ENCODE measurements around the gene NNT. TPM values are rescaled to one million over a fixed set of nuclear protein-coding genes. Genes with fewer than 3 reads are reported as not detected.
"Not testable (repeated sequence)": the region's sequence is repeated elsewhere in the genome, so short reads cannot be mapped to it uniquely, and the experiment has no call there.

NNT gene
- total and polyA plus RNA-seq, 10 of the 15 experiments (the other 5 are each of a cell fraction or from before 2014, with no cell fraction given), result 20.8 to 73.1 (median 51.9) TPM

DNA sequence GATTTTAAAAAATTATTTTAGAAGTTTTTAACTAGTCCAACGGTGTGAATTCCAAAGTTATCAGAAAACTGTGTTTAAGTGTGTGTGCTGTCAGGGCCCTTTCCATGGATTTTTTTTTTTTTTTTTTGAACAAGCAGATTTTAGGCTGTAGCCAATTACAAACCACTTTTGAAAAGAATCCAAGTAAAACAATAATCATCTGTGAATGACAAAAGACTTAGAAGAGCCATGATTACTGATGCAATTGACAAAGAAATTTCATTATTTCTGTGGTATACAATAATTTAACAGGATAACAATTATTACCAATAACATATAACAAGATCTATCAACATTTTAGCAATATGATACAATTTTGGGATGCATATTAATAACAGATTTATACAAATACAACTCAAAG, 29.9 kb upstream of the NNT start (continued):
- TF ChIP-seq MYC (IDR thresholded peaks at IDR 0.05; ENCODE audit: insufficient read depth, insufficient read length, insufficient replicate concordance, low read length, severe bottlenecking), result no peak

DNA sequence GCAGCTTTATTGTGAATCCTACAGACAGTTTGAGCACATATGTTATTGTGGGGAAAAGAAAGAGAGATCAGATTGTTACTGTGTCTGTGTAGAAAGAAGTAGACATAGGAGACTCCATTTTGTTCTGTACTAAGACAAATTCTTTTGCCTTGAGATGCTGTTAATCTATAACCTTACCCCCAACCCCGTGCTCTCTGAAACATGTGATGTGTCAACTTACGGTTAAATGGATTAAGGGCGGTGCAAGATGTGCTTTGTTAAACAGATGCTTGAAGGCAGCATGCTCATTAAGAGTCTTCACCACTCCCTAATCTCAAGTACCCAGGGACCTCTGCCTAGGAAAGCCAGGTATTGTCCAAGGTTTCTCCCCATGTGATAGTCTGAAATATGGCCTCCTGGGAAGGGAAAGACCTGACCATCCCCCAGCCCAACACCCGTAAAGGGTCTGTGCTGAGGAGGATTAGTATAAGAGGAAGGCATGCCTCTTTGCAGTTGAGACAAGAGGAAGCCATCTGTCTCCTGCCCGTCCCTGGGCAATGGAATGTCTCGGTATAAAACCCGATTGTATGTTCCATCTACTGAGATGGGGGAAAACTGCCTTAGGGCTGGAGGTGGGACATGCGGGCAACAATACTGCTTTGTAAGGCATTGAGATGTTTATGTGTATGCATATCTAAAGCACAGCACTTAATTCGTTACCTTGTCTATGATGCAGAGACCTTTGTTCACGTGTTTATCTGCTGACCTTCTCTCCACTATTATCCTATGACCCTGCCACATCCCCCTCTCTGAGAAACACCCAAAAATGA, 22.4 kb upstream of the NNT start:
- H3K79me2 ChIP-seq (ENCODE audit: control insufficient read depth, insufficient read depth, low read length); H3K9me3 ChIP-seq (replicated peaks; ENCODE audit: control insufficient read depth, insufficient read depth, low read length); SMC1A ChIA-PET (ENCODE audit: uncharacterized antibody, unreplicated experiment); H3K27ac ChIP-seq (ENCODE audit: control insufficient read depth, insufficient read depth); ATAC-seq; DNase-seq (ENCODE audit: low read depth, low spot score); FAIRE-seq; H3K4me3 ChIP-seq; H3K4me2 ChIP-seq (ENCODE audit: control insufficient read depth, insufficient read depth); H3K4me1 ChIP-seq (ENCODE audit: control insufficient read depth, insufficient read depth, low read length); H3K9ac ChIP-seq (ENCODE audit: control insufficient read depth, insufficient read depth, low read length); intact Hi-C loops (cut with micrococcal nuclease; ENCODE audit: unreplicated experiment); H3K36me3 ChIP-seq (ENCODE audit: control insufficient read depth in 2 of 2, insufficient read depth in 2 of 2, low read length in 1 of 2); in situ Hi-C loops (cut with MboI); H2AFZ ChIP-seq (ENCODE audit: control insufficient read depth, low read depth, low read length); H3K27me3 ChIP-seq (replicated peaks in 1 of 2; ENCODE audit: control insufficient read depth in 2 of 2, insufficient read depth in 2 of 2, low read length in 1 of 2); H4K20me1 ChIP-seq (ENCODE audit: control insufficient read depth, insufficient read depth); BruUV-seq (replicated peaks): not testable (repeated sequence)
- RAD21 ChIA-PET (ENCODE audit: unreplicated experiment), result interaction anchor here (1.1 kb wide), 1 partner anchor 11 kb away, joined by 5 read pairs; no protein-coding TSS in a partner anchor
- TF ChIP-seq, protein P1, sequence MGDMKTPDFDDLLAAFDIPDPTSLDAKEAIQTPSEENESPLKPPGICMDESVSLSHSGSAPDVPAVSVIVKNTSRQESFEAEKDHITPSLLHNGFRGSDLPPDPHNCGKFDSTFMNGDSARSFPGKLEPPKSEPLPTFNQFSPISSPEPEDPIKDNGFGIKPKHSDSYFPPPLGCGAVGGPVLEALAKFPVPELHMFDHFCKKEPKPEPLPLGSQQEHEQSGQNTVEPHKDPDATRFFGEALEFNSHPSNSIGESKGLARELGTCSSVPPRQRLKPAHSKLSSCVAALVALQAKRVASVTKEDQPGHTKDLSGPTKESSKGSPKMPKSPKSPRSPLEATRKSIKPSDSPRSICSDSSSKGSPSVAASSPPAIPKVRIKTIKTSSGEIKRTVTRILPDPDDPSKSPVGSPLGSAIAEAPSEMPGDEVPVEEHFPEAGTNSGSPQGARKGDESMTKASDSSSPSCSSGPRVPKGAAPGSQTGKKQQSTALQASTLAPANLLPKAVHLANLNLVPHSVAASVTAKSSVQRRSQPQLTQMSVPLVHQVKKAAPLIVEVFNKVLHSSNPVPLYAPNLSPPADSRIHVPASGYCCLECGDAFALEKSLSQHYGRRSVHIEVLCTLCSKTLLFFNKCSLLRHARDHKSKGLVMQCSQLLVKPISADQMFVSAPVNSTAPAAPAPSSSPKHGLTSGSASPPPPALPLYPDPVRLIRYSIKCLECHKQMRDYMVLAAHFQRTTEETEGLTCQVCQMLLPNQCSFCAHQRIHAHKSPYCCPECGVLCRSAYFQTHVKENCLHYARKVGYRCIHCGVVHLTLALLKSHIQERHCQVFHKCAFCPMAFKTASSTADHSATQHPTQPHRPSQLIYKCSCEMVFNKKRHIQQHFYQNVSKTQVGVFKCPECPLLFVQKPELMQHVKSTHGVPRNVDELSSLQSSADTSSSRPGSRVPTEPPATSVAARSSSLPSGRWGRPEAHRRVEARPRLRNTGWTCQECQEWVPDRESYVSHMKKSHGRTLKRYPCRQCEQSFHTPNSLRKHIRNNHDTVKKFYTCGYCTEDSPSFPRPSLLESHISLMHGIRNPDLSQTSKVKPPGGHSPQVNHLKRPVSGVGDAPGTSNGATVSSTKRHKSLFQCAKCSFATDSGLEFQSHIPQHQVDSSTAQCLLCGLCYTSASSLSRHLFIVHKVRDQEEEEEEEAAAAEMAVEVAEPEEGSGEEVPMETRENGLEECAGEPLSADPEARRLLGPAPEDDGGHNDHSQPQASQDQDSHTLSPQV (IDR thresholded peaks at IDR 0.05), result peak; percentile 92
- POLR2A ChIA-PET, result interaction anchor here (0.9 kb wide), 1 partner anchor 22 kb away, joined by 4 read pairs; the partner anchor contains the start of gene NNT
- 93% methylated on average over 10 of the region's 10 CpGs for WGBS (ENCODE audit: insufficient coverage, insufficient replicate concordance, low lambda C conversion rate, missing lambda C conversion rate)
- CTCF ChIA-PET, result interaction anchor here (1.2 kb wide), 1 partner anchor 9 kb away, joined by 6 read pairs; no protein-coding TSS in a partner anchor

All from GM12878 (cell line).